Measurements from ENCODE around the gene DCC.

DCC gene

DNA sequence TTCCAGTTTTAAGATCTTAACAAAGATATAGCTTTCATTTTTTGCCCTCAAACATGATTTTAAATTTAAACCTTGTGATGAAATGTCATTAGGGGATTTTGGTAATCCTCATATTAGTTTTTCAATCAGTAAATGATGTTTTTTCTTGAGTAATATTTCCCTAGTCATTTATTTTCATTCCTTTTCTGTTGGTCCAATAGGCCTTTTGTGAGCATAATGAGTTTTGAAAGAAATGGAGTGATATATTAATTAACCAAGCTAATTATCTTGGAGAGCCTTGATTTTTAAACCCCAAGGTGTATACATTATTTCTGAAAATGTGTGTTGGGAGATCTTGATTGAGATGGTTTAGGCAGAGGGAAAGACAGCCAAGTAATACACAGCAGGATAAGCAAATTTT lies 46.3 kb downstream of the DCC start:
- Histone ChIP-seq H3K4me1 (ENCODE audit: insufficient read depth, low read length, poor library complexity, severe bottlenecking) (no peaks in the 10 kb centered on the region), H3K79me2 (ENCODE audit: insufficient read depth, low read length) (no peaks in the 10 kb centered on the region), H3K9me2 (replicated peaks; ENCODE audit: low read depth, low read length) (no peaks in the 10 kb centered on the region), H3K27me3 (ENCODE audit: insufficient read depth, low read length, poor library complexity, severe bottlenecking) (no peaks in the 10 kb centered on the region), H3K4me2 (ENCODE audit: low read depth, low read length, poor library complexity, severe bottlenecking) (no peak overlapping the region), H3F3A (ENCODE audit: low read depth) (no peaks in the 10 kb centered on the region), H3K9ac (ENCODE audit: low read depth, low read length, poor library complexity, severe bottlenecking) (no peak overlapping the region), H2AFZ (ENCODE audit: low read length) (no peak overlapping the region), H3K36me3 (ENCODE audit: insufficient read depth, low read length) (no peaks in the 10 kb centered on the region), H3K9me3 (ENCODE audit: insufficient read depth, low read depth, low read length) (no peaks in the 10 kb centered on the region), H4K20me1 (ENCODE audit: insufficient read depth, low read length, poor library complexity, severe bottlenecking) (no peaks in the 10 kb centered on the region), H3K4me3 (ENCODE audit: low read length, poor library complexity, severe bottlenecking) (no peak overlapping the region)
- TF ChIP-seq, protein P1, sequence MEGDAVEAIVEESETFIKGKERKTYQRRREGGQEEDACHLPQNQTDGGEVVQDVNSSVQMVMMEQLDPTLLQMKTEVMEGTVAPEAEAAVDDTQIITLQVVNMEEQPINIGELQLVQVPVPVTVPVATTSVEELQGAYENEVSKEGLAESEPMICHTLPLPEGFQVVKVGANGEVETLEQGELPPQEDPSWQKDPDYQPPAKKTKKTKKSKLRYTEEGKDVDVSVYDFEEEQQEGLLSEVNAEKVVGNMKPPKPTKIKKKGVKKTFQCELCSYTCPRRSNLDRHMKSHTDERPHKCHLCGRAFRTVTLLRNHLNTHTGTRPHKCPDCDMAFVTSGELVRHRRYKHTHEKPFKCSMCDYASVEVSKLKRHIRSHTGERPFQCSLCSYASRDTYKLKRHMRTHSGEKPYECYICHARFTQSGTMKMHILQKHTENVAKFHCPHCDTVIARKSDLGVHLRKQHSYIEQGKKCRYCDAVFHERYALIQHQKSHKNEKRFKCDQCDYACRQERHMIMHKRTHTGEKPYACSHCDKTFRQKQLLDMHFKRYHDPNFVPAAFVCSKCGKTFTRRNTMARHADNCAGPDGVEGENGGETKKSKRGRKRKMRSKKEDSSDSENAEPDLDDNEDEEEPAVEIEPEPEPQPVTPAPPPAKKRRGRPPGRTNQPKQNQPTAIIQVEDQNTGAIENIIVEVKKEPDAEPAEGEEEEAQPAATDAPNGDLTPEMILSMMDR (conservative IDR thresholded peaks at IDR 0.05; ENCODE audit: low read length): no peak
- no peak for TF ChIP-seq EZH2phosphoT487 (IDR thresholded peaks at IDR 0.05; ENCODE audit: borderline replicate concordance)

DNA sequence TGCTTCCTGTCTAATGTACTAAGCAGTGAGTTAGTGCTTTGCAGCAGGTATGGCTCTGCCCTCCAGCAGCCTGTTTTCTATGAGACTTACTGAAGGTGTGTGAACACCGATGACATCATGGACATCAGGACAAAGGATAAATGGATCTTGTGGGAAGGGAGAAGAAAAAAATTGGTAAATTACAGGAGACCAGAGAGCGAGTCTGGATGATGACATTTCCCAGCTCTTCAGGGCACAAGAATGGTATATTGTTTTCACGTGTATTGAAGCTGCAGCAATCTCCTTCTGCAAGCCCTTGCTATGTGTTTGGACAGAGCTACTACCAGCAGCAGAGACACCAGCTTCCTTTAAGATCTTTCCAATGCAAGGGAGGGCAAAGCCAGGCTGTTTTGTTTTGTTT lies 47.2 kb downstream of the DCC start:
- H3K9me2 ChIP-seq (replicated peaks; ENCODE audit: low read depth, low read length): no peaks in the 10 kb centered on the region
- no peaks in the 10 kb centered on the region for H4K20me1 ChIP-seq (ENCODE audit: insufficient read depth, low read length, poor library complexity, severe bottlenecking)
- H3K4me1 ChIP-seq (ENCODE audit: insufficient read depth, low read length, poor library complexity, severe bottlenecking): no peaks in the 10 kb centered on the region
- H3K4me2 ChIP-seq (ENCODE audit: low read depth, low read length, poor library complexity, severe bottlenecking): no peak overlapping the region
- no peaks in the 10 kb centered on the region for H3F3A ChIP-seq (ENCODE audit: low read depth)
- H3K79me2 ChIP-seq (ENCODE audit: insufficient read depth, low read length): no peaks in the 10 kb centered on the region
- no peak for TF ChIP-seq EZH2phosphoT487 (IDR thresholded peaks at IDR 0.05; ENCODE audit: borderline replicate concordance)
- TF ChIP-seq, protein P1 (conservative IDR thresholded peaks at IDR 0.05; ENCODE audit: low read length): no peak
- no peak overlapping the region for H2AFZ ChIP-seq (ENCODE audit: low read length)
- H3K9me3 ChIP-seq (ENCODE audit: insufficient read depth, low read depth, low read length): no peaks in the 10 kb centered on the region
- H3K4me3 ChIP-seq (ENCODE audit: low read length, poor library complexity, severe bottlenecking): no peak overlapping the region
- no peaks in the 10 kb centered on the region for H3K36me3 ChIP-seq (ENCODE audit: insufficient read depth, low read length)
- no peak overlapping the region for H3K9ac ChIP-seq (ENCODE audit: low read depth, low read length, poor library complexity, severe bottlenecking)
- no peaks in the 10 kb centered on the region for H3K27me3 ChIP-seq (ENCODE audit: insufficient read depth, low read length, poor library complexity, severe bottlenecking)

DNA sequence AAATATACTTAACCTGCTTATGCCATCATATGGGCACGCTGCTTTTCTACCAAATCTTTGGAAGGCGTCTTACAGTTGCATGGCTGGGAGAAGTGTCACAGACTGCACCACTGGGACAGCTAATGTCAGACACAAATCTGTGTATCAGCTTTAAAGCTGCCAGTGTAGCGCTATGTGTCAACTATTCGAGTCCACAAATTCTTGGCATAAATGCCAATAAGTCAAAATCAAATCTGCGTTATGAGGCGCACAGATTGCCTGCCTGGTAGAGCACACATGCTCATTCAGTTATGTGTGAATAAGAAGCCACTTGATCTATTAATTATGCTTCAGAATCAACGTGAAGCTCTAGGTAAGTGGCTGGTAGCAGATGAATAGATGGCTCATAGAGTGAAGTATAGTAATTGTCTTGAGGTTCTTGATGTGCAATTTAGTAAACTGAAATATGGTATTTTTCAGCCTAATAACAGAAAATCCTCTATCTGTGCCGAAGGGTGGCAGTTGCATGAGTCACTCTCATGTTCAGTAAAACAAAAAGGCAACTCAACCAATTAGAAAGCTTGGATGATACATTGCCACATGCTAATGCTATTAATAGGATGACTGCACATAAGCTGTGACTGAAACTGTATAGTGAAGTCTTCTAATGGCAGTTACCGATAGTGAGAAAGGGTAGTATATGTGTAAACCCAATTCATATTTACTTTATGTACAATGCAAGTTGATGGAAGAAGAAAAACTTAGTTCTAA lies 52.0 kb downstream of the DCC start:
- no peak overlapping the region for H3K9ac ChIP-seq (ENCODE audit: low read depth, low read length, poor library complexity, severe bottlenecking)
- no peaks in the 10 kb centered on the region for H3F3A ChIP-seq (ENCODE audit: low read depth)
- H3K9me3 ChIP-seq (ENCODE audit: insufficient read depth, low read depth, low read length): no peaks in the 10 kb centered on the region
- H3K79me2 ChIP-seq (ENCODE audit: insufficient read depth, low read length): no peaks in the 10 kb centered on the region
- TF ChIP-seq EZH2phosphoT487 (IDR thresholded peaks at IDR 0.05; ENCODE audit: borderline replicate concordance): no peak
- TF ChIP-seq, protein P1 (conservative IDR thresholded peaks at IDR 0.05; ENCODE audit: low read length): no peak
- H4K20me1 ChIP-seq (ENCODE audit: insufficient read depth, low read length, poor library complexity, severe bottlenecking): no peaks in the 10 kb centered on the region
- no peak overlapping the region for H3K4me3 ChIP-seq (ENCODE audit: low read length, poor library complexity, severe bottlenecking)
- H3K36me3 ChIP-seq (ENCODE audit: insufficient read depth, low read length): no peaks in the 10 kb centered on the region
- no peak overlapping the region for H3K4me2 ChIP-seq (ENCODE audit: low read depth, low read length, poor library complexity, severe bottlenecking)
- H3K27me3 ChIP-seq (ENCODE audit: insufficient read depth, low read length, poor library complexity, severe bottlenecking): no peaks in the 10 kb centered on the region
- H2AFZ ChIP-seq (ENCODE audit: low read length): no peak overlapping the region
- H3K9me2 ChIP-seq (replicated peaks; ENCODE audit: low read depth, low read length): no peaks in the 10 kb centered on the region
- H3K4me1 ChIP-seq (ENCODE audit: insufficient read depth, low read length, poor library complexity, severe bottlenecking): no peaks in the 10 kb centered on the region

Measured in Loucy (cell line).